Fibroblast of skin of left biceps (primary cell): Measurements from ENCODE around the gene H6PD.

Source experiments
- DNase-seq, 2 experiments: peaks; one replicate each; pipeline ENCODE4 v3.0.0-alpha.2; 2013; ENCODE audit warnings: low read depth in 2 of 2

The H6PD gene

GRCh38 chr1:9204156-9204720, 30.3 kb upstream of the H6PD start:
- DNase-seq, result no peak

GRCh38 chr1:9207086-9207485, 27.5 kb upstream of the H6PD start:
- no peak for DNase-seq

- DNase-seq, result no peak
Observed at GRCh38 chr1:9207715-9208114, 26.9 kb upstream of the H6PD start.

- DNase-seq, result no peak
Observed at GRCh38 chr1:9211291-9211811, 23.2 kb upstream of the H6PD start.

- DNase-seq, result no peak
Observed at GRCh38 chr1:9212735-9213134, 21.8 kb upstream of the H6PD start.

GRCh38 chr1:9213956-9214355, 20.6 kb upstream of the H6PD start:
- no peak for DNase-seq

- no peak for DNase-seq
Observed at GRCh38 chr1:9218917-9219316, 15.7 kb upstream of the H6PD start.

GRCh38 chr1:9222846-9223625, 11.5 kb upstream of the H6PD start:
- DNase-seq, result no peak

- DNase-seq, result no peak
Observed at GRCh38 chr1:9224664-9225410, 9.7 kb upstream of the H6PD start.

GRCh38 chr1:9225411-9225785, 9.2 kb upstream of the H6PD start:
- no peak for DNase-seq

GRCh38 chr1:9228609-9229008, 6.0 kb upstream of the H6PD start:
- peak; percentile 70 to 77 for DNase-seq

- no peak for DNase-seq
Observed at GRCh38 chr1:9229549-9229948, 5.0 kb upstream of the H6PD start.

- DNase-seq, result no peak
Observed at GRCh38 chr1:9230869-9231533, 3.6 kb upstream of the H6PD start.

GRCh38 chr1:9231648-9232332, 2.8 kb upstream of the H6PD start:
- no peak for DNase-seq

GRCh38 chr1:9233241-9233941, 1.2 kb upstream of the H6PD start:
- DNase-seq, result no peak

GRCh38 chr1:9233942-9234222, 692 bp upstream of the H6PD start:
- DNase-seq, result no peak

- DNase-seq, result peak; percentile 29 to 37
Observed at GRCh38 chr1:9235096-9235459, 504 bp downstream of the H6PD start.

GRCh38 chr1:9235560-9235959, 986 bp downstream of the H6PD start:
- DNase-seq, result no peak

GRCh38 chr1:9238134-9238533, 3.6 kb downstream of the H6PD start:
- DNase-seq, result no peak

GRCh38 chr1:9238550-9238949, 4.0 kb downstream of the H6PD start:
- no peak for DNase-seq
